Astrocyte of the hippocampus (primary cell): ENCODE measurements around the gene EPHB1.

Experiments used
- DNase-seq: peaks from one replicate; pipeline ENCODE4 v3.0.0; 2011; ENCODE audit warnings: low read depth, low spot score

Gene EPHB1

GRCh38 chr3:135128818-135129217 lies 333.8 kb downstream of the EPHB1 start:
- no peak for DNase-seq

DNA sequence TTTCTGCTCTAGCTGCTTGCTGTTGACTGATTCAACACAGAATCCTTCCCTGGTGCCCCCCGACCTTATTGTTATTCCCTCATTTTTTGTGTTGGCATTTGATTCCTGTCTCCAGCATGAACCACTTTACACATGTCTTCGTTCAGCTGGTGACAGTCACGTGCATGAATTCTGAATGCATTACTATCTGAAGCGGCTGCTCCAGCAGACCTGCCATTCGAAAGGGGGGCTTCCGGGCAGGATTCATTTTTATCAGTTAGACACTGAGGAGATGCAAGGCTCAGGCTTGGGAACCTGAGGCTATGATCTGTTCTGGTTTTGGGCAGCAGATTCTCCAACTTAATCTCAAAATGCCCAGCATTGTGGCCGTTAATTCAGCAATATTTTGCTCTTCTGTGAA lies 336.2 kb downstream of the EPHB1 start:
- no peak for DNase-seq

- no peak for DNase-seq
Measured at GRCh38 chr3:135133905-135134683, 339.0 kb downstream of the EPHB1 start.

DNA sequence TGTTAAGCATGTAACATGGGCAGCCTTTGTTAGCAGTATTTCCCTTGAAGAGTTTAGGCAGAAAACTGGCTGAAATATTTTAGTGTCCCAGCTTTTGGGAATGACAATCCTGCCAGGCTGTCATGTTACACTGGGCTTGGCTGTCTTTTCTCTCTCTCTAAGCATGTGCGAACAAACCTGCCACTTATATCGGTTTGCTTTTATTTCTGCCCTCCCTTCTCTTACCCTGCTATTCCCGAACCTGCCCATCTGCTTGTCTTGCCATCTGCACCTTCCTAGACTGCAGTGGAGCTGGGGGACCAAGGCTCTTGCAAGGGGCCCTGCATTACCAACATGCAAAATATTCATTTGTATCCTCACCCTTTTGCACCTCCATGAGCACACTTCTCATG lies 339.6 kb downstream of the EPHB1 start:
- DNase-seq: no peak

- DNase-seq: no peak
Measured at GRCh38 chr3:135135445-135135844, 340.4 kb downstream of the EPHB1 start.

DNA sequence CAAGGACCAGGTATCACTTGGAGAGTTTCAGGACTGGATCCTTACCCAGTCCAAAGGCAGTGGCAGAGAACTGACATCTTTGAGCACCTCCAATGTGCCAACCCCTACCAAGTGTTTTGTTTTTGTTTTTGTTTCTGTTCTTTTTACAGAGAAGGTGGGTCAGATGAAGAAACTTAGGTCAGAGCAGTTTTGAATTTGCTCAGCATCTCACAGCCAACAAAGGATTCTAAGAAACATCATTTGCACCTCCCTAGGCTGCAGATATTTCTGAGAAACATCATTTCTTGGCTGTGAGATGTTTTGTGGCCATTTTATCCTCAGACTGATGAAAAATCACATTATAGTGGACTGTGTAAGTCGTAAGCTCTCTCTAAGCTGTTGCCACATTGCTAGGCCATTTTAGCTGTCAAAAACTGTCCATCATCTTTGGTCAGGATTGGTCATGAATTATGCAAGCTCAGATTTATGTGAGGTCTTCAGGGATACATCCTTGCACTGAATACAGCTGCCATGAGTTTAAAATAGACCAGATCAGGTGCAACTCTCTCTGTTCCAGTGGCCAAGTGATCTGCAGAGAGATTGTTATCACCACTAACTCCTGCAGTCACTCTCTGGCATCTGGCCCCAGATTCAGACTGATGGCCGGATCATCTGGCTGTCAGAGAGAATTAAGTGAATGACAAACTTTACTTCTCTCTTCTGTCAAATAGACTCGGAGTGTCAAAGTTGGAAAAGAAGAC lies 341.5 kb downstream of the EPHB1 start:
- DNase-seq: no peak

- DNase-seq: no peak
Measured at GRCh38 chr3:135137296-135137695, 342.2 kb downstream of the EPHB1 start.

DNA sequence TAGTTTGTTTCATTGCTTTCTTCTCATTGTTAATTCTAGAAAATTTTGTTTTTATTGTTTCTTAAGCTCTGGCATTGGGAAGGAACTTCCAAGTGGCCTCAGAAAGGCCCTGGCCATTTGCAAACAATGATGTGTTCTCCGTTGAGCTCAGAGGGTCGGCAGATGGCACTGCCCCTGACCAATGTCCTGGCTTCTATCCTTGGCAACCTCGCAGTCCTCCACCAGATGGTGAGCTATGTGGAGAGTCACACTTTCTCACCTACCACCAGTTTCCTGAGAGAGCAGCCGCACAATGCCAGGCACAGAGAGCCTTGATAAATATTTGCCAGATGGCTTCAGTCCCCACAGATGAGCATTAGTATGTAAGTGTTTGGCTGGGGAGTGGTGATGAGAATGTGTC lies 343.7 kb downstream of the EPHB1 start:
- DNase-seq: no peak

- no peak for DNase-seq
Measured at GRCh38 chr3:135140591-135140990, 345.5 kb downstream of the EPHB1 start.

GRCh38 chr3:135141160-135141559 lies 346.1 kb downstream of the EPHB1 start:
- DNase-seq: no peak

DNA sequence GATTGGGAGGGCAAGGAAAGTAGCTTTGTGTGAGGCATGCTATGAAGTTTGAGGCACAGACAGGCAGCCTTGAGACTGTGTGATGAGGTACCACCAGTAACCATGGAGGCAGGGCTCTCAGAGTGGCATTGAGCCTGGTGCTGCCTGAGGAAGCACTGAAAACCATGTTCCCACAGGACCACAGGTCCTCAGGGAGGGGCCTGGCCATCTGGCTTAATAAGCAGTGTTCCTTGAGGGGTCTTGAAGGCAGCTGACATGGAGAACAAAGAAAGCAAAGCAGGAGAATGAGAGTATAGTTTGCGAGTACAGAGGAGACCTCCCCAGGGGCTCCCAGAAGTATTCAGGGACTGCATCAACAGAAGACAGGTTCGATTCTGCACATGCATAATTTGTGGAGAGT lies 346.6 kb downstream of the EPHB1 start:
- no peak for DNase-seq

- no peak for DNase-seq
Measured at GRCh38 chr3:135142530-135142929, 347.5 kb downstream of the EPHB1 start.

DNA sequence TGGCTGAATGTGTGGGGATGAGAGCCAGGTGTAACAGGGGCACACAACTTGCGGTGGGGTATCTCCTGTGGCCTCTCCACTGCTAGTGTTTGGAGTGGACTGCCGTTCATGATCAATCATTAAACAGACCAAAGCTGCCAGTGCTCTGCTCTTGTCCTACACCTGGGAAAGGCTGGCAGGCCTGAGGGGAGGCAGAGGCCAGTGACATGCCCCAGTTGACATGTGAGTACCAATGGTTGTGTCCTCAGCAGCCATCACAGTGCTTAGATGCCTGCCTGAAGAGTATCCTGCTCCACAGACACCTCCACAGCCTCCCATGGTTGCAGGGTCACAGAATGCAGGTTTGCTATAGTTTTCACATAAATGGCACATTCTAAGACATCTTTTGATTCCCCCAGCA lies 348.4 kb downstream of the EPHB1 start:
- DNase-seq: no peak

- DNase-seq: no peak
Measured at GRCh38 chr3:135145581-135145980, 350.5 kb downstream of the EPHB1 start.

- DNase-seq: no peak
Measured at GRCh38 chr3:135147657-135148056, 352.6 kb downstream of the EPHB1 start.

GRCh38 chr3:135148398-135149020 lies 353.4 kb downstream of the EPHB1 start:
- no peak for DNase-seq

- no peak for DNase-seq
Measured at GRCh38 chr3:135149707-135150681, 354.9 kb downstream of the EPHB1 start.

DNA sequence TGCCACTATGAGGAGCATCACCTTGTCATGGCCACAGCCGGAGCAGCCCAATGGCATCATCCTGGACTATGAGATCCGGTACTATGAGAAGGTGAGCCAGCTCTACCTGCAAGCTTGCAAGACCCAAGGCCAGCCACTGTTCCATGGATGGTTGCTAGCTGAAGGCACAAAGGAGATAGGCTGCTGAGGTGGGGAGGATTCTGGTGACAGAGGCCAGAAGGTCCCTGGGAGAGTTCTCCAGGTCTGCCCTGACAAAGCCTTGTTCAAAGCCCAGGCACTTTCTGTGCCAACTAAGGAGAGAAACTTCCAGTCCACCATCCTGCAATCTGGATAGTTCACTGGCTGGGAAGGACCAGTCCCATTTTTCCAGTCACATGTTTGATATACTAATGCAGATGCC lies 359.1 kb downstream of the EPHB1 start:
- no peak for DNase-seq

- no peak for DNase-seq
Measured at GRCh38 chr3:135155228-135155627, 360.2 kb downstream of the EPHB1 start.

DNA sequence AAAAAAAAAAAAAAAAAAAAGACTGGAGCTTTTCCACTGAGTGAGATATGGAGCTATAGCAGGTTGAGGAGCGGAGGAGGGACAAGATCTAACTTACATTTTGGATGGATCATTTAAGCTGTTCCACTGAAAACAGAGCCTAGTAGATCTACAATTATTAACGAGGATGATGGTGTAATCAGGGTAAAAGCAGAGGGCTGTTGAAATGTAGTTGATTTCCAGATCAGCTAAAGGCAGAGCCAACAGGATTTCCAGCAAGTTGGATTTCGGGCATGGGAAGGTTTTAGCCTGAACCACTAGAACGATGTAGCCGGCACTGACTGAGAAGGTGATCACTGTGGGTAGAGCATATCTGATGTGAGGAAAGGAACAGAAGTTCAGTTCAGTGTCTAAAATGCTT lies 360.7 kb downstream of the EPHB1 start:
- DNase-seq: no peak

DNA sequence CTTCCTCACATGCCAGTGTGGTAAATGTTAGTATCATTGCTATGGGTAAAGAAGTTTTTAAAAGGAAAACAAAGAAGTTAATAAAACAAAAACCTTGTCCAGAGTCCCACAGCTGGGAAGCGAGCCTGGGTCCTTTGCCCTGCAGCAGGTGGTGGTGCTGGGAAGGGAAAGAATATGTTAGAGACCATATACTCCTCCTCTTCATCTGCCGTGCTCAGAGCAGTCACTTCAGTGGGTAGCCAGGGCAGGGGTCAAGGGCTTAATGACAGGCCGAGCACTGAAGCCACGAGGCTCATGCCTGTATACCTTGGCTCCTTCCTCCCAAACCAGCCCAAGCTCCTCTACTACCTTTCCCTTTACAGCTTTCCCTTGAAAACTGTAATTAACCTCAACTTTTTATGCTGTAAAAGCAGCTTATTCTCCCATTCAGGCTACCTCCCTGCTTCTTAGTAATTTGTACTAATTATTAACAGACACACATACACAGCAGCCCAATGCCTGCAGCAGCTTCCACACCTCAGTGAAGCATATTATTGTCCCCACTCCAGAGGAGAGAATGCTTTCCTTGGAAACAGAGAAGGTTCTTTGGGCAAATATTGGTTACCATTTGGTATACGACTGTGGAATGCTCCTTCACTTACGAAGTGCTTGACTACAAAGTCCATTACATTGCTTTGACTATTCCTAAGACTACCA lies 362.1 kb downstream of the EPHB1 start:
- no peak for DNase-seq
